HG03280 (cell line): ENCODE measurements around the gene AIFM2.
"Not testable (repeated sequence)": the region's sequence is repeated elsewhere in the genome, so short reads cannot be mapped to it uniquely, and the experiment has no call there.

Source experiments
- ATAC-seq: cut with Tn5 transposase; IDR thresholded peaks from one replicate; pipeline ENCODE4 v1.9.1; 2021; ENCODE audit warnings: mild to moderate bottlenecking, moderate library complexity; ENCODE audit not compliant: unreplicated experiment

The AIFM2 gene

DNA sequence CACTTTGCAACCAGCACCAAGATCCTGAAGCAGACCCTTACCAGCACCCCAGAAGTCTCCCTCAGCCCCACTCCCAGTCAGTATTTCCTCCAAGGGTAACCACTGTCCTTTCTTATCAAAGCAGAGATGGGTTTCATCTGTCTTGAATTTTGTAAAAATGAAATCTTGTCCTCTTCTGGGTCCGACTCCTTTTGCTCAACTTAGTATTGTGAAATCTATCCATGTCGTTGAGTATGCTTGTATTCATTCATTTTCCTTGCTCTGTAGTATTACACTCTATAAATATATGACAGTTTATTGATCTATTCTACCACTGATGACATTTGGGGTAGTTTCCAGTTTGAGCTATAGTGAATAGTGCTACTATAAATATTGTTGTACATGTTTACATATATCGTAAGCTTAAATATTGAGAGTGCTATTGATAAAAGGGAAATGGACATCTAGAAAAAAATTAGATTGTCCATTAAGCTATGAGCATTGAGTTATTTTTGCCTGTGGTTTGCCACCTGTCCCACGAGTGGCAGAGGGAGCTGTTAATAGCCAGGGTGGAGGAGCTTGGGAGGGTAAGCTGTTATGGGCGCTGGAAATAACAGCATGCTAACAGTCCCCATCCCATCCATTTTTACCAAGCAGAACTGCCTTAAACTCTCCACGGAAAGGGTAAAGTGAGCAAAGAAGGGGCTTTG, 36.5 kb downstream of the AIFM2 start:
- no peak for ATAC-seq

DNA sequence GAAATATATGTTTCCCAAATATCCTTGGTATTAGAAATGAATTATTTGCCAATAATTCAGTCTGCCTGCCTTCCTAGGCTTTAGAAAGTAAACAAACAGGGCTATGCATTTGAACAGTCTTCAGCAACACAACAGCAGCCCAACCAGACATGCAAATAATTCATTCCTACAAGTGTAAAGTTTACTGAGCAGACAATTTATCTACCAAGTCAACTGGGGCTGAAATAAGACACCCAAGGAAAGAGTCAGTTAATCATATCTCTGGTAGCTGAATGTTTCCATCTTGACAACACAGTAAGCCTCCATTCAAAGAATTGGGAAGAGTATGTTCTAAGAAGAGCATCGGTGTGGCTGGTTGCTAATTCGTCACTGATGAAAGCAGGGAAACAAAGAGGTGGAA, 38.4 kb downstream of the AIFM2 start:
- no peak for ATAC-seq

DNA sequence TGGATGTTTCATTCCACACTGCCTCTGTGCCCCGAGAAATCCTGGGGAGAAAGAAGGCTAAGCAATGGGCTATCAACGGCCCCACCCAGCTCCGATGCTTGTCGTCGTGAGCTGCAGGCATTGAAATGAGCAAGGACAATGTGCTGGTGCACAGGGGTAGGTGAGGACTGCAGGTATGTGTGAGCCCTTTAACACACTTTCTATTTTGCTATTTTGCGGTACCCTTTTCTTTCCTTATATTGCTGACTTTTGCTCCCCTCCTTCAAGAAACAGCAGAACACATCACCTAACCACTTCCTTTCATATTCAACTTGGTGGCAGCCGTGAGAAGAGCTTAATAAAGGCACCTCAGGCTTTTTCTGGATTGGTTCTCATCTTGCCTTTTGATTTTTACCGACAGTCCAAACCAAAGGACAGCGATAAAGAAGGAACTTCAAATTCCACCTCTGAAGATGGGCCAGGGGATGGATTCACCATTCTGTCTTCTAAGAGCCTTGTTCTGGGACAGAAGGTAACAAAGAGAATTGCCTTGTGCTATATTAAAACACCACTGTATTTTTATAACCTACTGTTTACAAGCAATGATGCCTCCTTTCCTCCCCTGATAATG, 39.2 kb downstream of the AIFM2 start:
- no peak for ATAC-seq

DNA sequence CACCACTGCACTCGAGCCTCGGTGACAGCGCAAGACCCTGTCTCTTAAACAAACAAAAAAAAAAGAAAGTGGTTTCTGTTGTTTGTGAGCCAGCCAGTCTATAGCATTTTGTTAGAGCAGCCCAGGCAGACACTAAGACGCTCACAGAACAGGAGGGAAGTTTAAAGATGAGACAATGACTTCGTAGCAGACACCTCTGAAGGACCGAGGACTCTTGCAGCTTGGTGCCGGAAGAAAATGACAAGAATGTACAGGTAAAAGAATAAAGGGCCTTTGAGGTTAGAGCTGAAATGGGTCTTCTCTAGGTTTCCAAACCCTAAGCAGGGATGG, 40.3 kb downstream of the AIFM2 start:
- no peak for ATAC-seq

DNA sequence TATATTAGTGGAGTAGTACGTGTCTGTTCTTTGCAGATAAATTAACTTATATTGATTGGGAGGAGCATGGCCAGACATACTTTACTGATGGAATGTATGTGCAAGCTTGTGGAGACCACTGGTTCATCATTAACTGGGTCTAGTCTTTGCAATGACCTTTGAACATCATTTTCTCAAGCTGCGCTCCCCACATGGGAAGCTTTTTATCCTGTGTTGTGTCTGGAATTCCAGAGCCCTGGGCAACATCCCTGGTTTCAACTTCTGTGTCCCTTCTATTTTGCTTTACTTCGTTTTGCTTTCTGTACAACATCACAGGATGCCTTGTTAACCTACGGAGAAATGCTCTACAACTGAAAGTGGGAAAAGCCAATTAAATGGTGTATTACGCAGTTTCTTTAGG, 41.7 kb downstream of the AIFM2 start:
- no peak for ATAC-seq

DNA sequence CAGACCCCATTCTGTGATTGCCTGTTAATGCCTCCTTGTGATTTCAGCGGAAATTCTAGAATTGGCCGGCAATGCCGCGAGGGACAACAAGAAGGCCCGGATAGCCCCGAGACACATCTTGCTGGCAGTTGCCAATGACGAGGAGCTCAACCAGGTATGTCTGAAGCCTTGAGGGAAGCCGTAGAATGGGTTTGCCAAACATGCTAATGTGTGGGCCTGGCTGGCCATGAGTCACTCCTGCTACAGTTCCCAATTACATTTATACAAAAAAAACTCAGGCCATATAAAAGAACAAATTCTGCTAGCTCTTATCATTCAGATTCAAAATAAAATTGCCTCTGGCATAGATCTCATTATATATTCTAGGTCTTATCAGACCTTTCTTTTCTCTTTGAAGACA, 42.6 kb downstream of the AIFM2 start:
- ATAC-seq = no peak

DNA sequence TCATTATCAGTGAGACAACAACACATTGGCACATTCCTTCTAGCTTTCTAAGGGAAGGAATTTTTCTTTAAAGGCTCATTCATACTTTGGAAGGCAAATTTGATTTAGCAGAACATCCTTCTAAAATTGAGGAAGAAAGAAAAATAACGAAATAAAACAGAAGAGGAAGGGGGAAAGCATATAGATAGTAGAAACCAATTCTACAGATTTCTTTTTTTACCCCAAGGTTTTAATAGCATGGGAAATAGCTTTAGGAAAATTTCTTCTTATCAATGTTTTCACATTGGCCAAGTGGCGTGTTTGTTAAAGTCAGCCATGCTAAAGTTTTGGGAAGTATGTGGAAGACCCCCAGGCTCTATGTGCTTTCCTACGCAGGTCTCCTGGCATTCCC, 44.3 kb downstream of the AIFM2 start:
- ATAC-seq = no peak

DNA sequence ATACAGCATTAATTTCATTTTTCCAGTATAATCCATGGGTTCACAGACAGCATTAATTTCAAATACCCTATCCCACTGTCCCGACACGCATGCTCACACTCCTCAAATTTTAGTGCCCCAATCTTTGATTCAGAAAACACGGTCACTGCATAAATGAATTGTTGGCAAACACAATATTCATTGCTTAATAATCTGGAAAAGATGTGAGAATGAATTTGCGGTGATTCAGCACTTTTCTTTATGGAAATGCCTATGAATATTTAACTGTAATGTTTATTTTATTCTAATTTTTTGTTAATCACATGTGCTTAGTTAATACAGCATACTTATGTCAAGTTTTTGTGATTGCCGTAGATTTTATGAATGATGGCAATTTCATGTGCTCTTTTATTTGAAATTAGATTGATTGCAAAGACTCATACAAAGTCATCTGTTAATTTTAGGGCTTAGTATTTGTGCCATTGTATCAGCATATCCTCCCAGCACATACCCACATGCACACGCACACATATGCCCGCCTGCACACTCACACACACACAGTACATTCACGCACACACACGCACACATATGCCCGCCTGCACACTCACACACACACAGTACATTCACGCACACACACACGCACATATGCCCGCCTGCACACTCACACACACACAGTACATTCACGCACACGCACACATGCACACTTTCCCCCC, 44.9 kb downstream of the AIFM2 start:
- ATAC-seq = no peak

DNA sequence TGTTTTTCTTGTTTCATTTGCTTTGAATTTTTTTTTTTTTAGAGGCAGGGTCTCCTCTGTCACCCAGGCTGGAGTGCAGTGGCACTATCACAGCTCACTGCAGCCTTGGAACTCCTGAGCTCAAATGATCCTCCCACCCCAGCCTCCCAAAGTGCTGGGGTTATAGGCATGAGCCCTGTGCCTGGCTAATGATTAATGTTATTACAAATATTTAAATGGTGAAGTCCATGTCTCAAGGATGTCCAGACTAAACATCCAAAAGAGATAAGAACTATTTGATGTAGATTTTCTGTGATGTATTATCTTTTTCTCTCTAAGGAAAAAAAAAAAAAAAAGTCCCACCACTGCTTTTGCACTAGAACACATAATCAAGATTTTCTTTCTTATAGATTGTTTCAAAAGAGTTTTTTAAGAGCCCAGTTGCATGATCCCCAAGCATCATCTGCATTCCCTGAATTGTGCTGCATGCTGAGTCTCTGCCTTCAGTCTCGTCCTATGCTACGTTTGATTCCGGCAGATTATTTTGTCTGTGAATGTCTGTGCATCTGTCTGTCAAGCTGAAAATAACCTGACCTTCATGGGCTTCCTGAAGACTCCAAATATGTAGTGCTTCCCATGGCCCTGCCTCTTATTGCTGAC, 46.5 kb downstream of the AIFM2 start:
- no peak for ATAC-seq

DNA sequence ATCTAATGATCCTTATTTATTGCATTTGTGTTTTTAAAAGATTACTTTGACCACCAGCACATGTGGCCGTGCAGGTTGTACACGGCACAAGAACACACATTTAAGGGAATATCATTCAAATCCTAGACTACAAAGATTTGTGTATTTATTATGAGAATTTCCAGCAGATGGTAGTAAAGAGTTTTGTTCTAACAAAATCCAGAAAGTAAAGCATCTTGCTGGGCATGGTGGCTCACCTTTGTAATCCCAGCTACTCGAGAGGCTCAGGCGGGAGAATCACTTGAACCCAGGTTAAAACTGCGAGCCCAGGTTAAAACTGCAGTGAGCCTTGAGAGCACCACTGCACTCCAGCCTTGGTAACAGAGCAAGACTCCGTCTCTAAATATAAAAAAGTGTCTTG, 48.4 kb downstream of the AIFM2 start:
- ATAC-seq = no peak

DNA sequence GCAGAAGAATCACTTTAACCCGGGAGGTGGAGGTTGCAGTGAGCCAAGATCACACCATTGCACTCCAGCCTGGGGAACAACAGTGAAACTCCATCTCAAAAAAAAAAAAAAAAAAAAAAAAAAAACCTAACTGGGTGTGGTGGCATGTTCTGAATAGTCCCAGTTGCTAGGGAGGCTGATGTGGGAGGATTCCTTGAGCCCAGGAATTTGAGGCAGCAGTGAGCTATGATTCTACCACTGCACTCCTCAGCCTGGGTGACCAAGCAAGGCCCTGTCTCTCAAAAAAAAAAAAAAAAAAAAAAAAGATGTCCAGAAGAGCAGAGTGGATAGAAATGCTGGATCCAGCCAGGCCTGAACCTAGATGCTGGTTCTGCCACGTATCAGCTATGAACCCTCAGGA, 51.8 kb downstream of the AIFM2 start:
- ATAC-seq = not testable (repeated sequence)

DNA sequence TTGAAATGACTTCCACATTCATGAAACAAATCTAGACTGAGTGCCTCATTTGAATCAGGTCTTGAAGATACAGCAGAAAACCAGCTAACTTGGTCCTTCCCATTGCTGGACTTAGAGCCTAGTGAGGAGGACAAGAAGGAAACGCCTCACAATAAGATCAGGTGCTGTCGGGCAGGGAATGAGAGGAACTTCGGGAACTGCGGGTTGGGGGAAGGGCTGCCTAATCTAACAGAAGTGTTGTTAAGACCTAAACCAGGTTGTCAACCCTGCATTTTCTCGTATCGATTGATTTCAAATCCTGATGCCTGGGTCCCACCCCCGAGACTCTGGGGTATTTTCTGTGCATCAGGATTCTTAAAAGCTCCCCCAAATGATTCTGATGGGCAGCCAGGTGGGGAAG, 53.7 kb downstream of the AIFM2 start:
- ATAC-seq = no peak

DNA sequence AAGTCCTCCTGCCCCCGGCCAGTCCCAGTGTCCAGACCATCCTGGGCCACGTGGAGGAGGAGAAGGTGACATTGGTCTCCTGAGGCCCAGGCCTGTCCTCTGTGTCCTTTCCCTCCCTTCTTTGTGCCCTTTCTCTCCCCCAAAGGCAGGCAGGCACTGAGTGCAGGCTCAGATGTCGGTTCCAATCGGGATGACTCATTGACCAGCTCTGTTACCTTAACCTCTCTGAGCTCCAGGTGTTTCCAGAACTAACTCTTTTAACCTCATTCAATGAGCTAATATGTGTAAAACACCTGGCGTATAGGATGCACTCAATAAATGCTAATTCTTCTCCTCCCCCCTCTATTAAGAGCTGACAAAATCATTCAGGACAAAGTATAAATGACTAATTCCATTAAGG, 54.3 kb downstream of the AIFM2 start:
- ATAC-seq = no peak

DNA sequence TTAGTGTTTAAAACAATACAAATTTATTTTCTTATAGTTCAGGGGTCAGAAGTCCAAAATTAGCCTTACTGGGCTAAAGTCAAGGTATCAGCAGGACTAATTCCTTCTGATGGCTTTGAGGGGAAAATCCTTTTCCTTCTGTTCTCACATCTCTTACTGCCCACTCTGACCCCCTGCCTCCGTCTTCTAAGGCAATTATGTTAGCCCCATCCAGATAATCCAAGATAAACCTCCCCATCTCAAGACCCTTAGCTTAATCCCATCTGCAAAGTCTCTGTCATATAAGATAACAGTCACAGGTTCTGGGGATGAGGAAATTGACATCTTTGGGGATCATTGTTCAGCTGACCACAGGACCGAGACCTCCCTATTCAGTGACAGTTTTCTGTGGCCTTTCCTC, 57.7 kb downstream of the AIFM2 start:
- ATAC-seq = no peak

DNA sequence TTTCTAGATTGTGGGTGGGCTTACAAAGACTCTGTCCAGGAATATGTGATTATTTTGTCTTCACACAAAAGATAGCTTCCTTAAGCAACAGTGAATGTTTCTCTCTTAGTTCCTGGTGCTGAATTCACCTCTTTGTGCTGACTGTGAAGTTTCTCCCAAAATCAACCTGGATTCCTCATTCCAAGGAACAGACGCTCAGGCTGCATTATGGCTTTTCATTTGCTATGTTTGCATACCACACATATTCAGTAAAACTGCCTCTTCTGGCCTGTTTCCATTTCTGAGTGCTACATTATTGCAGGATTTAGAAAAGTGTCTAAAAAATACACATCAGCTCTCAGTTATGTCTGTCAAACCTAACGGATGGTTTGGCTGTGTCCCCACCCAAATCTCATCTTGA, 58.5 kb downstream of the AIFM2 start:
- no peak for ATAC-seq

DNA sequence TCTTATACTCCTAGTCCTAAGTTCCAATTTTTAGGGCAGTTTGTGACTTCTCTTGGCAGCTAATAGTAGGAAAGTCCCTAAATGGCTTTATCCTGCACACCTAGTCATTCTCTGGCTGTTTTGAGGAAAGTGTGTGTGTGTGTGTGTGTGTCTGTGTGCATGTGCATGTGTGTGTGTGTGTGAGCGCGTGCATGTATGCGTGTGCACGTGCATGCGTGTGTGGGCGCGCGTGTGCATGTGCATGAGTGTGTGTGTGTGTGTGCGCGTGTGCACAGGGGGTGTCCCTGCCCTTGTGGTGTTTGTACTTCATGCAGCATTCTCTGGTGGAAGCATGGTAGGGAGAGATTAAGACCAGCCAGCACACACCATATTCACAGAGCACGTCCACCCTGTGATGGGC, 61.8 kb downstream of the AIFM2 start:
- no peak for ATAC-seq

DNA sequence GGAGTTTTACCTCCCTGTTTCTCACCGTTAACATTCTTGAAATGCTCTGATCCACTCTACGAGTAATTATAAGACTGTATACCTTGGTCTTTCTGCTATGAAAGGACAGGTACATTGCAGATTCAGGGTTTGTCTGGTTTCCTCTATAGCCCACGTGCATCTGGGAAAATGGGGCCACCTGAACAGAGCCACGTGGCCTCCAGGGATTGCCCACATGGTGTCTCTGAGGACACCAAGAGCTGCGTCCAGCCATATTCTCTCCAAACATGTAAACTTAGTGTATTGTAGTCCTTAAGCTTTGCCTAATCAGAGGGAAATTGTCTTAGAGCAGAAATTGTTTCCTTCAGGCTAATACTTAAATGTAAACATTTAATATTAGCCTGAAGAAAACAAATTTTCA, 63.3 kb downstream of the AIFM2 start:
- no peak for ATAC-seq

DNA sequence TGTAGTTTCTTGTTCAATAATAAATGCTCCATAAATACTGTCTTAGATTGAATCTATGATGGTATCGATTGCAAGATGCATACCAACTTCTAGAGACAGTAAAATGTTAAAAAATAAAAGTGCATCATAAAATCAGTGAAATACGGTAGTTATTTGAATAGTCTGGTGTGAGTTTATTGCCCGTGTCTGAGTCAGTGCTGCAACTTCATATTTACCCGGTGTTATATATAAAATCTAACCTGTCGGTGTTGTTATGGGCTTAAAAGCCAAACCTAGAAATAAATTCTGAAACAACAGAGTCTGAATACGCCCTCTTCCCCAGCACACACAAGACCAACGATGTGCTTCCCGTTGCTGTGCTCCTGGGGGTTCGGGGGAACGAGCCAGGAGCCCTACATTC, 63.7 kb downstream of the AIFM2 start:
- ATAC-seq = no peak

DNA sequence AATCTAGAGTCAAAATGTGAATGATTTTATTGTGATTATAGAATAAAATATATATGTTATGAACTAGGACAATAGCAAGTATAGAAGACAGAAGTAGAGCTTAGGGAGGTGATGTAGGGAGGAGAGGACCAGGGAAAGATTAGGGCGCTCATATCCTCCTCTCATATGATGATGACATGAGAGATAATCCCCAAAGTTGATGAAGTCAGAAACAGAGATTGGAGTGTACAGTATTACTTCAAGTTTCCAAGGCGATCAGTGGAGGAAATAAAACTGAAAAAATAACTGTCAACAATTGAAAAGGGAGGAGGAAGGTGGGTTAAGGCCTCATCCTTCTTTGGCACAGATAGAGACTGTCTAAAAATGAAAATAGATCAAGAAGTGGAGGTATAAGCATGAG, 65.0 kb downstream of the AIFM2 start:
- no peak for ATAC-seq

DNA sequence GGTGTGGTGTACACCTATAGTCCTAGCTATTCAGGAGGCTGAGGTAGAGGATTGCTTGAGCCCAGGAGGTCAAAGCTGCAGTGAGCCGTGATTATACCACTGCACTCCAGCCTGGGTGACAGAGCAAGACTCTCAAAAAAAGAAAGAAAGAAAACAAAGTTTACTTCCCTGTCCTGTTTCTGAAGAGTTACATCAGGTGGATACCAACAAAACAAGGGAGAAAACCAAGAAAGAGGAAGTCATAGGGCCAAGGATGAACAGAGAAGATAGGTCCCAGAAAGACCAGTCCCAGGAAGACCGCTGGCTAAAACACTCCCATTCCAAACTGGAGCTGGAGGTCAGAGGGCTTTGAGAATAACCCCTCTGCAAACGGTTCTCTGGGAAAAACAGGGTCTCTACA, 66.4 kb downstream of the AIFM2 start:
- no peak for ATAC-seq

DNA sequence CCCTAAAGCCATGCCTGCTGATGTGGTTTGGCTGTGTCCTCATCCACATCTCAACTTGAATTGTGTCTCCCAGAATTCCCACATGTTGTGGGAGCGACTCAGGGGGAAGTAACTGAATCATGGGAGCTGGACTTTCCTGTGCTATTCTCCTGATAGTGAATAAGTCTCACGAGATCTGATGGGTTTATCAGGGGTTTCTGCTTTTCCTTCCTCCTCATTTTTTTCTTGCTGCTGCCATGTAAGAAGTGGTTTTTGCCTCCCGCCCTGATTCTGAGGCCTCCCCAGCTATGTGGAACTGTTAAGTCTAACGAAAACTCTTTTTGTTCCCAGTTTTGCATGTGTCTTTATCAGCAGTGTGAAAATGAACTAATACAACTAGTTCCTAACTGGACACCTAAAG, 68.1 kb downstream of the AIFM2 start:
- no peak for ATAC-seq

DNA sequence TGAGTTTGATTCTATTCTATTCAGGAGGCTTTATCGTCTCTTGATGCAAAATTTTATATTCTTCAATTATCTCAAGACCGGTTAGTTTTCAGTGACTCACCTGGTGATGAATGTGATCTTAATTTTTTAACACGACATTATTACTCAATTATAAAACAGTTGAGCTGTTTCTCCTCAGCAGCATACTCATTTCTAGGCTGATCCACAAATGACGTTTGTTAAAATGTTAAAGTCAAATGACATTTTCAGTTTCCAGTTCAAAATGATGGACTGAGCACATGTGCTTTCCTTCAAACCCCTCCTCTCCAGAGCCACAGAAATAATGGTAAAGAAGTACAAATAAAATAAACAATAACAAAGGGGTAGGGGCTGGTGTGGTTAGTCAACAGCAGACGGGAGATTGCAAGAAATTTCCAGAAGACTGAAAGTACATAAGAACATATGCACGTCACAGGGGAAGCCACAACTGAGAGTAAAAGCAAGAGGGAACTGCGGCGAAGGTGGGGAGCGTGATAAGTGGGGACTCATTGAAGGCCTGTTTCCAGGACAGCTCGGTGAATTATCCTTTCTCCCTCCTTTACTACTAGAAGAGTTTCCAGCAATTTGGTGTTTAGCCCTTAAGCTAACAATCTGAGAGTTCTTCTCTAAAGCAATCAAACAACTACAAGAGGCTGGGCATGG, 69.1 kb downstream of the AIFM2 start:
- no peak for ATAC-seq
